Fibroblast of villous mesenchyme (primary cell): ENCODE measurements around the gene JAGN1. TPM values are rescaled to one million over a fixed set of nuclear protein-coding genes. Genes with fewer than 3 reads are reported as not detected.

ENCODE experiments used
- DNase-seq: peaks from one replicate; pipeline ENCODE4 v3.0.0-alpha.2; 2010; ENCODE audit warnings: low read depth
- H3K4me3 ChIP-seq: 2 replicates; pipeline ENCODE4 v1.5.1; 2011; ENCODE audit warnings: low read depth, mild to moderate bottlenecking, low read length
- CTCF ChIP-seq: IDR thresholded peaks from 2 replicates; pipeline ENCODE4 v1.5.1; 2012; ENCODE audit warnings: low read depth, mild to moderate bottlenecking, low read length; ENCODE audit not compliant: insufficient read depth
- total RNA-seq: library from RNA; depleted of rRNA; stranded (reverse); fragments of >200 nt; gene quantifications from 2 replicates; pipeline ENCODE4 v1.2.3, GENCODE V29; 2012

Gene JAGN1
- total RNA-seq, 1 donor, result 24.2 TPM

- no peak for TF ChIP-seq CTCF
- no peak overlapping the region for H3K4me3 ChIP-seq
- DNase-seq, result peak; percentile 14
Measured at GRCh38 chr3:9903238-9903624, 12.8 kb downstream of the JAGN1 start.

GRCh38 chr3:9903904-9904303, 13.5 kb downstream of the JAGN1 start:
- H3K4me3 ChIP-seq, result no peak overlapping the region
- no peak for TF ChIP-seq CTCF
- DNase-seq, result no peak

GRCh38 chr3:9906480-9906879, 16.1 kb downstream of the JAGN1 start:
- H3K4me3 ChIP-seq, result no peak overlapping the region
- DNase-seq, result no peak
- TF ChIP-seq CTCF, result no peak

- DNase-seq, result no peak
- TF ChIP-seq CTCF, result no peak
- H3K4me3 ChIP-seq, result no peak overlapping the region
Measured at GRCh38 chr3:9908286-9908685, 17.9 kb downstream of the JAGN1 start.

- DNase-seq, result no peak
Measured at GRCh38 chr3:9909221-9910013, 19.0 kb downstream of the JAGN1 start.

GRCh38 chr3:9911863-9912262, 21.5 kb downstream of the JAGN1 start:
- no peak for DNase-seq
- H3K4me3 ChIP-seq, result no peak overlapping the region
- no peak for TF ChIP-seq CTCF

More at GRCh38 chr3:9909221-9910013, 19.0 kb downstream of the JAGN1 start:
- no peak for TF ChIP-seq CTCF
- no peak overlapping the region for H3K4me3 ChIP-seq
